Keratinocyte (primary cell): ENCODE data around the gene KDM3B.

Source experiments
- CTCF ChIP-seq, 3 experiments: IDR thresholded peaks in 1 of 3; conservative IDR thresholded peaks in 1 of 3; optimal IDR thresholded peaks in 1 of 3; 2 replicates in 2 of 3; 3 replicates in 1 of 3; pipeline versions ENCODE3 to v1.5.1; 2011; ENCODE audit warnings: low read length in 3 of 3, mild to moderate bottlenecking in 3 of 3, moderate library complexity in 2 of 3, control low read depth in 1 of 3, inconsistent platforms in 1 of 3; ENCODE audit not compliant: insufficient read depth in 2 of 3; ENCODE audit errors: extremely low read depth in 1 of 3
- EZH2 ChIP-seq: IDR thresholded peaks from one replicate; pipeline ENCODE4 v1.6.1; 2012; ENCODE audit warnings: inconsistent platforms, mild to moderate bottlenecking, low read length, moderate library complexity

GRCh38 chr5:138449501-138450239 lies 97.2 kb downstream of the KDM3B start:
- TF ChIP-seq CTCF (optimal IDR thresholded peaks at IDR 0.05 in 1 of 3, IDR thresholded peaks at IDR 0.05 in 1 of 3, conservative IDR thresholded peaks at IDR 0.05 in 1 of 3; ENCODE audit: extremely low read depth in 1 of 3, insufficient read depth in 2 of 3, low read length in 3 of 3) (peak; percentile 94 to 99 (median 98)), EZH2 (no peak)
